A549 treated with Hydrocortisone at 1 μM for 4 hours (cell line): ENCODE measurements around the gene ZNF831. TPM values are rescaled to one million over a fixed set of nuclear protein-coding genes. Genes with fewer than 3 reads are reported as not detected.

ENCODE experiments used
- total RNA-seq: library from RNA; stranded (reverse); fragments of 200-300 nt; extraction: Qiagen RNA extraction; gene quantifications from 5 replicates; pipeline ENCODE4 v1.2.3, GENCODE V29; 2022

The ZNF831 gene
- not detected in 5 replicates for total RNA-seq

DNA sequence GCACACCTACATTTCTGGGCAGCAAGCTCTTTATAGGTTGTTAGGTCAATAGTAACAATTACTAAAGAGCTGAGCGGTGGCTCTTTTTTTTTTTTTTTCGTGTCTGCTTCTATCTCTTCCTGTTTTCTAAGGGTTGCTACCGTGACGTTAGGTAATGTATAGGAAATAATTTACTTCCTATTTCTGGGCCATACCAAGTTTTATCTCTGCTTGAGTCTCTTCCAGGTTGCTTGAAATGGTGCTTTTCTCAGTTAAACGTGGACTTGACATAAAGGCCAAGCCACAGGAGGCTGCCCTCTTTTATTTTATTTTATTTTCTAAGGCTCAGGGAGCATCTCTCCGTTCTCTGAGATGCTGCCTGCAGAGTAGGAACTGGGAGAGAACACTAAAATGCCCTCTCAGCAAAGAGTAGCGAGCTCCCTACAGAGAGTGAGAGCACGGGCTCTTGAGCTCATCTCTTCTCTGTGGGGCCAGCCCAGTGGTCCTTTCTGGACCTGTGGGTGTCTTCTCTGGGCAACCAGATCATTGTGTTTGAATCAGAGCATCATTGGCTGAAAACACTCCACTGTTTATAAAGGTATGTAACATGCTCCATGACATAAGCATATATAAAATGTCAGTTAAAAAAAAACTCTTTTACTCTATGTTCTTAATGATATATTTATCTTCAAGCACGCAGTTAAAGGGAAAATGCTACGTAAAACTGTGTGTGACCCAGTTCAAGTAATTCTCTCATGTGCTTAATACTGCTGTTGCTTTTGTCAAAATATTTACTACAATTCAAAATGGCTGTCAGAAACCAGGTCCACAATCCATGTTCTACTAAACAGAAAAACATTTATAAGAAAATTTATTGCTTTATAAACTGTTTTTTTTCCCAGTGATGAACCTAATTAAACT, at the start of gene ZNF831:
TSS of gene ZNF831 (plus strand) at position 191 of the 900 bp plus-strand sequence. CDS start 27,199 bp downstream, outside the sequence.

GRCh38 chr20:59300333-59301081, 136.9 kb downstream of the ZNF831 start, which contains the start of gene EDN3:
Gene EDN3 (plus strand): TSS chr20:59300611. CDS start chr20:59300813, 202 bp downstream.

Other genes with a start within 250 kb of the ZNF831 start
- 40.0 to 46.7 TPM (median 44.1 TPM) in 5 replicates for gene NELFCD, start 182.6 kb upstream of the ZNF831 start, total RNA-seq
- gene CTSZ, start 156.6 kb upstream of the ZNF831 start, total RNA-seq: 165 to 188 TPM (median 181 TPM) in 5 replicates
- gene TUBB1, start 144.4 kb upstream of the ZNF831 start, total RNA-seq: 0.02 to 0.03 TPM (median 0.03 TPM) in 3 of 5 replicates, not detected in the others
- gene ATP5F1E, start 131.5 kb upstream of the ZNF831 start, total RNA-seq: 83.5 to 115 TPM (median 99.6 TPM) in 5 replicates
- gene PRELID3B, start 121.0 kb upstream of the ZNF831 start, total RNA-seq: 53.6 to 74.2 TPM (median 62.1 TPM) in 5 replicates
- gene EDN3, start 136.8 kb downstream of the ZNF831 start, total RNA-seq: 2.9 to 3.5 TPM (median 3.1 TPM) in 5 replicates